HepG2 (cell line): Measurements from ENCODE around the gene SPRYD3. TPM values are rescaled to one million over a fixed set of nuclear protein-coding genes. Genes with fewer than 3 reads are reported as not detected.
A peak's percentile ranks its signal among the peaks of the same experiment; 100 is the strongest.

Experiments
- ARID4A ChIP-seq: sonication (generic); formaldehyde crosslinking; IDR thresholded peaks from 2 replicates; pipeline ENCODE4 v1.5.0; 2020; ENCODE audit warnings: mild to moderate bottlenecking, missing genetic modification reagents, borderline replicate concordance
- ISL2 ChIP-seq: sonication (generic); formaldehyde crosslinking; IDR thresholded peaks from 2 replicates; pipeline ENCODE4 v1.5.0; 2020; ENCODE audit warnings: missing genetic modification reagents
- MIER2 ChIP-seq: IDR thresholded peaks from 2 replicates; pipeline ENCODE4 v1.6.1; 2016; ENCODE audit warnings: missing biosample characterization, missing genetic modification reagents
- MTERF4 ChIP-seq: sonication (generic); formaldehyde crosslinking; IDR thresholded peaks from 2 replicates; pipeline ENCODE4 v1.8.0; 2023; ENCODE audit warnings: mild to moderate bottlenecking, missing genetic modification reagents
- PBX2 ChIP-seq: IDR thresholded peaks from 2 replicates; pipeline ENCODE4 v1.6.1; 2016; ENCODE audit warnings: control low read depth
- SNAPC4 ChIP-seq: sonication (generic); formaldehyde crosslinking; IDR thresholded peaks from 2 replicates; pipeline ENCODE4 v1.4.0; 2020; ENCODE audit warnings: mild to moderate bottlenecking, missing genetic modification reagents
- TEF ChIP-seq: sonication (generic); formaldehyde crosslinking; IDR thresholded peaks from 2 replicates; pipeline ENCODE4 v1.5.0; 2020; ENCODE audit warnings: missing genetic modification reagents
- ZFX ChIP-seq: sonication (generic); formaldehyde crosslinking; IDR thresholded peaks from 2 replicates; pipeline ENCODE4 v1.4.0; 2020; ENCODE audit warnings: mild to moderate bottlenecking, low read depth, missing genetic modification reagents, moderate library complexity
- ZNF124 ChIP-seq: sonication (generic); formaldehyde crosslinking; IDR thresholded peaks from 2 replicates; pipeline ENCODE4 v1.4.0; 2020; ENCODE audit warnings: missing genetic modification reagents
- ZNF274 ChIP-seq: sonication (generic); formaldehyde crosslinking; IDR thresholded peaks from 2 replicates; pipeline ENCODE4 v1.5.1; 2020; ENCODE audit warnings: mild to moderate bottlenecking, missing genetic modification reagents
- ZNF317 ChIP-seq: sonication (generic); formaldehyde crosslinking; IDR thresholded peaks from 2 replicates; pipeline ENCODE4 v1.5.0; 2020; ENCODE audit warnings: mild to moderate bottlenecking, missing genetic modification reagents
- ZNF577 ChIP-seq: sonication (generic); formaldehyde crosslinking; IDR thresholded peaks from 2 replicates; pipeline ENCODE4 v1.4.0; 2020; ENCODE audit warnings: mild to moderate bottlenecking, low read depth, missing genetic modification reagents, borderline replicate concordance
- ZNF883 ChIP-seq: sonication (generic); formaldehyde crosslinking; IDR thresholded peaks from 2 replicates; pipeline ENCODE4 v1.5.1; 2020; ENCODE audit warnings: mild to moderate bottlenecking, missing genetic modification reagents; ENCODE audit errors: not compliant biosample characterization
- polyA plus RNA-seq, 8 experiments: library from polyadenylated mRNA; depleted of rRNA in 3 of 8; stranded (reverse) in 7 of 8; unstranded in 1 of 8; fragments of >200 nt; fragmentation: Illumina TruSeq in 4 of 8; extraction: Trizol in 4 of 8; gene quantifications; 2 replicates each; pipeline versions ENCODE4 v1.2.1 to v1.2.3, GENCODE V29; 2011 to 2016; ENCODE audit warnings: low read depth in 4 of 8, missing spikeins in 1 of 8, mixed read lengths in 1 of 8; ENCODE audit not compliant: insufficient read depth in 1 of 8
- total RNA-seq, 5 experiments: library from RNA; depleted of rRNA; stranded (reverse); fragments of >200 nt; fragmentation: Illumina TruSeq; extraction: Trizol; gene quantifications; 2 replicates each; pipeline ENCODE4 v1.2.3, GENCODE V29; 2016; ENCODE audit warnings: low read depth in 1 of 5

The SPRYD3 gene
- total and polyA plus RNA-seq, 2 of the 13 experiments (the other 11 are each of a cell fraction or from before 2014, with no cell fraction given), result 9.0 to 9.2 TPM

GRCh38 chr12:53078425-53079225, 565 bp downstream of the SPRYD3 start (continued):
- TF ChIP-seq ZFX (CRISPR knock-in tag) (peak; percentile 91), PBX2 (CRISPR knock-in tag) (no peak), ZNF317 (CRISPR knock-in tag) (no peak), MIER2 (CRISPR knock-in tag) (peak; percentile 45; the same call in 1 of the 2 replicates), ZNF577 (CRISPR knock-in tag) (no peak), SNAPC4 (CRISPR knock-in tag) (peak; percentile 80; the same call in 1 of the 2 replicates), ZNF274 (CRISPR knock-in tag) (0 out of 2 replicates have a peak, but pooled peaks have one; percentile 5), MTERF4 (CRISPR knock-in tag) (no peak), ARID4A (CRISPR knock-in tag) (peak; percentile 60; the same call in 1 of the 2 replicates), ZNF124 (CRISPR knock-in tag) (peak; percentile 6; the same call in 1 of the 2 replicates), TEF (CRISPR knock-in tag) (0 out of 2 replicates have a peak, but pooled peaks have one; percentile 14), ISL2 (CRISPR knock-in tag) (no peak), ZNF883 (CRISPR knock-in tag) (peak; percentile 10)
